GM21367 (cell line): Measurements from ENCODE around the gene CLCNKA.
"Not testable (repeated sequence)": the region's sequence is repeated elsewhere in the genome, so short reads cannot be mapped to it uniquely, and the experiment has no call there.

Experiments used
- ATAC-seq: cut with Tn5 transposase; IDR thresholded peaks from one replicate; pipeline ENCODE4 v1.9.1; 2021; ENCODE audit not compliant: unreplicated experiment

CLCNKA gene

DNA sequence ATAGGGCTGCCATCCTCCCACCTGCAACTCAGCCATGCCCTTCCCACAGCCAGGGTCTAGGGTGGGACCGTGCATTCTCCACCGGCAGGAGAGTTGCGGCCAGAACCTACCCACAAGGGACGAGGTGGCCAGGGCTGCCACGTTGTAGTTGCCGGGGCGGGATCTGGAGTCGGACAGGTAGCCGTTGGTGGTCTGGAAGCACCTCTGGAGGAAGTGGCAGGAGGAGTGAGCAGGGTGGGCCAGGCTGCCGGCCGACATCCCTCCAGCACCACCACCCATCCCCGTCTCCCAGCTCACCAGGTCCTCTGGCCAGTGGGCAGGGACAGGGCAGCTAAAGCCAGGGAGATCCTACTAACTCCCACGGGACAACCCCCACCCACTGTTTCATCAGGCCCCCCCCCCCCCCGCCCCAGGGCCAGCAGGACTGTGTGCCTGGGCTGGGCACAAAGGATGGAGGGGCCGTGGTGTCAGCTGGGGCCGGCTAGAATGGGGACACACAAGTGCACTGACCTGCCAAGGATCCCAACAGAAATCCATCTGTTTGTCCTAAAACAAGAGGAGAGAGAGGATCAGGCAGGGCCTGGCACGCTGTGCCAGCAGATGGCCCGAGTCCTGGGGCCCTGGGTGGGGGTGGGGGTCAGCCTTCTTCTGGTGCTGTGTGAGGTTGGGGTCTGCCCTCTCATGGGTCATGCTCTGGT lies 40.3 kb downstream of the CLCNKA start:
- ATAC-seq, result not testable (repeated sequence)

GRCh38 chr1:16062687-16063075 lies 40.8 kb downstream of the CLCNKA start:
- ATAC-seq, result not testable (repeated sequence)

DNA sequence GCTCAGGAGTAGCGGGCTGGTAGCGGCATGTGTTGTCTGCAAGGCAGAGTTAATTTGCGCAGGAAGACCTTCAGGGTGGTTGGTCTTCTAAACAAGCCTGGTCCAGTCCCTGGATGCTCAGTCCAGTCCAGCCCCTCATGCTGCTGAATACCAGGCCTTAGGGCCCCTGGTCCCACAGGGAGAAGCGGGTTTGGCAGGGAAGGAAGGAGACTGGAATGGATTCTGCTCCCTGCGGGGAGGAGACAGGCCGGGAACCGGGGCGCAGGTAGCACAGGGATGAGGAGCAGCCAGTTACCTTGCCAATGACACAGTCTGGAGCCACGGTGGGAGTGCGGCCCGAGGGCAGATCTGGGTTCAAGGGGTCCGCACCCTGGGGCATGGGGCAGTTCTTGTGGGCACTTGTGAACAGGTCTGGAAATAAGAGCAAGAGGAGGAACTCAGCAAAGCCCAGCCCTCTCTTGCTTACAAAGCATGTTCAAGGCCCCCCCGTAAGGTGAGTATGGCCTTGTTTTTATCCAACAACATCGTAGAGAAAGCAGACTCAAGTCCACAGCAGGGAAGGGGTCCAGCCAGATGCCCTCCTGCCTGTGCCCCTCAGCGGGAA lies 41.5 kb downstream of the CLCNKA start:
- no peak for ATAC-seq

DNA sequence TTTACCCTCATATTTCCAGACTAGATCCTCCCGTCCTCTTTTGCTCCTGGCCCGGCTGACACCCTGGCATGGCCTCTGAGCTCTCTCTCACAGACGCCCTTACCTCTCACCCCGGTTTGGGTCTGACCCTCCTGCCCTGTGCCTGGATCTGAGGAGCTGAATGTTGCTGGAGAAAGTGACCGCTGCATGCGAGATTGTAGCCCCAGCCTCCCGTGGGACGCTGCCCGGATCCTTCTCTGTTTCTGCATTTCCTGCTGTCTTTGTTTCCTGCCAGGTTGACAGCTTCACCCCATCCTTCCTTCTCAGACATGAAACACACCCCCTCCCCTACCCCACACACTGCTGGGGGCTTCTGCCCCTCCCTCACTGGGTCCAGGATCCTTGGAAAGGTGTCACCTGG lies 42.1 kb downstream of the CLCNKA start:
- no peak for ATAC-seq

GRCh38 chr1:16064536-16065268 lies 42.9 kb downstream of the CLCNKA start:
- no peak for ATAC-seq

GRCh38 chr1:16065269-16065576 lies 43.4 kb downstream of the CLCNKA start:
- no peak for ATAC-seq

DNA sequence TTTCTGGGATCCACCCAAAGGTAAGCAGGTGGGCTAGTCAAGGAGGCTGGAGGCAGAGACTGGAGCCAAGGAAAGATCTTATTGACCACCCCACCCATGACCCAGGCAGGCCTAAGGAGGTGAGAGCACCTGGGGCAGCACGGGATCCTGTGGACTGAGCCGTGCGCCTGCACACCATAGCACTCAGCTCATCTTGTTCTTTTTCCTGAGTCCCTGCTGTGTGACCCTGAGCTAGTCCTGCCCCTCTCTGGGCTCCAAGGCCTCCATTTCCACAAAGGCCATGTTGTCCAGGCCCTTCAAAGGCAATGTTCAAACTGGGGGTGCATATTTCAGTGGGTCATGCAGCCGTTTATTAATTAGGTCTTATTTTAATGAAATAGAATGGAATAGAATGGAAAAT lies 44.4 kb downstream of the CLCNKA start:
- no peak for ATAC-seq

DNA sequence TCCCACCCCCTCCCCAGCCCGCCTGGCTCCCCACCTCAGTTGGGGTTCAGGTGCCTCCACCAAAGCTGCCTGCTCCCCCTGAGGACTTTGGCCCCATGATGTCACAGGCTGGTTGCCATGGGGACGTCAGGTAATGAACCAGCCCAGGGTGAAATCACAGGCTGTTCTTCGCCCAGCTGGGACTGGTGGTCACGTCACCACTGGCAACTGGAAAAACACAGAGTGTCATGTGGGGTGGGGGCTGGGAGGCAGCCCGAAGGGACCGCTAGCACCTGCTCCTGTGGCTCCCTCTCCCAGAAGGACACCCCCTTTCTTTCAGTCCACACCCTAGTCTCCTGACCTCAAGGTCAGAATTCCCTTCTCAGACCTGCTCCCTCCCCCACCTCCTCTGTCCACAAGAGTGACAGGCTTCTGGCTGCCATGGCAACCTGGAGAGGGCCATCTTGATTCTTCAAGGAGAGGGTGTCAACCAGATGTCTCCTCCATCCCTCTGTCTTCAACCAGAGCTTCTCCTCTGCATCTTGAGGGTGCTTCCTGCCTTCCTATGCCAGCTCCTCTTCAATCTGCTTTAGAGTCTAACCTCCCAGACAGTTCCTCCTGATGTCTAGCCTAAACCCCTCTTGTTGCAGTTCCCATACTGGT lies 45.4 kb downstream of the CLCNKA start:
- no peak for ATAC-seq

- no peak for ATAC-seq
Observed at GRCh38 chr1:16067933-16068332, 46.1 kb downstream of the CLCNKA start.

GRCh38 chr1:16068356-16069270 lies 46.8 kb downstream of the CLCNKA start:
- no peak for ATAC-seq

DNA sequence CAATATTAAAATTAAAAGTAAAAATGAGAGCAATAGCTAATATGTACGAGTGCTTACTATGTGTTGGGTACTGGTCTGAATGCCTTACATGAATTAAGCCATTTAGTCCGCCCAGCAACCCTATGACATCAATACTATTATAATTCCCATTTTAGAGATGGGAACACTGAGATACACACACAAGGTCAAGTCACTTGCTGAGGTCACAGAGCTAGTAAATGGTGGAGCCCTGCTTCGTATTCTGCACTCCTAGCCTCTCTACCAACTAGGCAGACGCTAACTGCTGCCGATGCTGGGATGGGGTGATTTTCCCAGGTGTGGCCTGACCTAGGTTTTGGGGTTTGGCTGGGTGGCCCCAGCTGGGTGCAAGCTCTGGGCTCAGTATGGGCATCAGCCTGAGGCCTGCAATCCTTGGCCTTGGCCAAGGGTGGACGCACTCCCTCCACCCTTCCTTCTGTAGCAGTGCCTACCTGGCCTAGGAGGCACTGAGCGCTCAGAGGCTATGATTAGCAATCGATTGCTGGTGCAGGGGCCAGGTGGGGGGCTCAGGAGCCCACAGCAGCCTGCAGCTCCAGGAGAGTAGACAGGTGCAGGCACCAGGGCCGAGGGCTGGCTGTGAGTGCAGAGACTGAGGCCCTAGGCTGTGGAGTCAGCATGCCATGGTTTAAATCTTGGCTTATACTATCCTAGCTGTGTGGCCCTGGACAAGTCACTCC lies 49.0 kb downstream of the CLCNKA start:
- no peak for ATAC-seq

DNA sequence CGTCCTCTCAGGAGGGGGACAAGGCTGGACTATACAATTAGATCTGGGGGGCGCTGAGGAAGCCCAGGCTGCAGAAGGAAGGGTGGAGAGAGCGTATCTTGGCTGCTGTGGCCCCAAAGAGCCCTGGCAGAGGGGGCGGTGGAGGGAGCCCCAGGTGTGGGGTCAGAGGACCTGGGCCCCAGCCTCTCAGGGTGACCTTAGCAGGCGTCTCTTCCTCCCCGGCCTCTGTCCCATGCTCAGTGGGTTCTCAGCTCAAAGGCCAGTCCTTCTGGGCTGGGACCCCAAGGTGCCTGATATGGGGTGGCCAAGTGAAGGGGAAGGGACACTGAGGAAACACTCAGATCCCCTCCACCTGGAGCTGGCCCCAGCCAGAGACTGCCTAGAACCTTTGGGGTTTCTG lies 49.8 kb downstream of the CLCNKA start:
- ATAC-seq, result no peak

GRCh38 chr1:16072095-16072494 lies 50.3 kb downstream of the CLCNKA start:
- no peak for ATAC-seq

- ATAC-seq, result no peak
Observed at GRCh38 chr1:16072616-16073484, 51.0 kb downstream of the CLCNKA start.

DNA sequence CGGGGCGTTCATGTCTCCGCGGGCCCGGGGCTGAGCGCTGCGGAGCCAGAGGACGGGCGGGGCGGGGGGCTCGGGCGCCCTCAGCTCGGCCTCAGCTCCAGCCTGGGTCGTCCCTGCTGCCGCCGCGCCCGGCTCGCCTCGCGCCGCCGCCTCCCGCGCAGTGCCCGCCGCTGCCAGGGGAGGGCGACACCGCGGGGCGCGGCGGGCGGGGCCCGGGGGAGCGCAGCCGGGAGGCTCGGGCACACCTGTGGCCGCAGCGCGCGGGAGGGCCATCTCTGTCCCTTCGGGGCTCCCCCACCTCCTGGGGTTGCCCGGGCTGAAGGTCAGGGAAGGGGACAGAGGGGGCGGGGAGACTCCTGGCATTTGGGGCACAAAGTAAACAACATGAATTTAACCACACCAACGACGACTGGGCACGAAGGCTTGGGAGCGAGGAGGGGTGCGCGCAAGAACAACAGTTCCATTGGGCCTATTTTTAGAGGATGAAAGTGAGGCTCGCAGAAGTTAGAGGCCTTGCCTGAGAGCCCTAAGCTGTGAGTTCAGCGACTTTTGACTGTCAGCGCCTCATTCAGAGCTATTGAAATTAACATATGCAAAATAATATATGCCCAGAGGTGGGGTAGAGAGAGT lies 51.8 kb downstream of the CLCNKA start, which contains the start of gene FAM131C:
Gene FAM131C, minus strand, starts transcription at position 162 of the 630 bp plus-strand sequence. CDS start 209 bp downstream, outside the sequence.
- no peak for ATAC-seq

DNA sequence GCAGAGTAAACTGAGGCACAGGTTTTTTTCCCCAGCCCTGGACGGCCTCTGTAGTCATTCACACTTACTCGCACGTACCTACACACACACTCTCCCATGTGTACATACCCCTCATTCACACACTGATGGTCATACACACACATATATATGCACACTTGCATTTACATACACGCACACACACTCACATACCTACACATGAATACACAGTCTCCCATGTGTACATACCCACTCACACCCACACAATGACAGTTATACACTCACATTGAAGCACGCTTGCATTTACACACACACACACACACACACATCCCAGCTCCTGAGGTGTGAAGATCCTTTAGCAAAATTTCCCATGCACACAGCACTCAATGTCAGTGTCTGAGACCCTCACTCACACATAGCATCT lies 52.4 kb downstream of the CLCNKA start:
- ATAC-seq, result no peak

- no peak for ATAC-seq
Observed at GRCh38 chr1:16075337-16076030, 53.6 kb downstream of the CLCNKA start.
